DND-41 (cell line): Measurements from ENCODE around the gene LY6G6D.
A peak's percentile ranks its signal among the peaks of the same experiment; 100 is the strongest.

Experiments used
- EZH2 ChIP-seq: IDR thresholded peaks from 3 replicates; pipeline ENCODE4 v1.6.1; 2012; ENCODE audit warnings: borderline replicate concordance, low read depth, mild to moderate bottlenecking, moderate library complexity, low read length, inconsistent platforms; ENCODE audit not compliant: severe bottlenecking
- TF ChIP-seq, protein P1 (sequence below): IDR thresholded peaks from 2 replicates; pipeline ENCODE4 v1.5.1; 2012; ENCODE audit warnings: borderline replicate concordance, low read length, moderate library complexity, mild to moderate bottlenecking; ENCODE audit not compliant: poor library complexity, severe bottlenecking; ENCODE audit errors: extremely low read depth

DNA sequence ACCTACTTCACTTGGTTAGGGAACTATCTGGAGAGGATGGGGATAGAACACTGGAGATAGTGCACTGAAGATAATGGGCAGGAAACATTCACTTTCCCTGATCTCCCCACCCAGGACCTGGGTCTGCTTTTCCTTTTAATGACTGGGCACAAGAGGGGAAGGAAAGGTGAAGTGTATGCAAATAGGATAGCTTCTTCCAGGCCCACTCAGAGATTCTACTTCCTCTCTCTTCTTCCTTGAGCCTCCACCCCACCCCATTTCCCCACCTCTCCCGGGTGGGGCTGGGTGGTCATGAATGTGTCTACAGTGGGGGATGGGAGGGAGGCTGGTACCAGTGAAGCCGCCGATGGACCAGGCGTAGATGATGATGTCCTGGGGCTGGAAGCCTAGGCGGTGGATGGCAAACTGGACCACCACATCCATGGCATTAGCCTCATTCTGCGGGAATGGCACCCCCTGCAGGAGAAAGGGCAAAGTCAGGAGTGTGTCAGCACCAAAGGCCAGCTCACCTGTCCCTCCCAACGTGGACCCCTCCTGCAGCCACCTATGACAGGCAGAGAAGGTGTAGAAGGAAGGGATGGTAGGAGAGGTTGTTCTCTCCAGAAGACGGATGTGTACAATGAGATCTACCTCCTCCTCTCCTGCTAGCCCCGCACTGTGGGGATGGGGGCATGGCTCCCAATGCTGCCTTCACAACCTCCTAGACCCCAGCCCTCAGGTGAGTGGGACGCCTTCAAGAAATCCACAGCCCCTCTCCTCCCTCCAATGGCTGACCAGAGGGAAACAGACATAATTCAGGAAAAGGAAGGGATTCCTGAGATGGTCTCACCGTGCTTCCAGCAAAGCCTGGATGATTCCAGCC, 25.7 kb upstream of the LY6G6D start:
- TF ChIP-seq, protein P1, sequence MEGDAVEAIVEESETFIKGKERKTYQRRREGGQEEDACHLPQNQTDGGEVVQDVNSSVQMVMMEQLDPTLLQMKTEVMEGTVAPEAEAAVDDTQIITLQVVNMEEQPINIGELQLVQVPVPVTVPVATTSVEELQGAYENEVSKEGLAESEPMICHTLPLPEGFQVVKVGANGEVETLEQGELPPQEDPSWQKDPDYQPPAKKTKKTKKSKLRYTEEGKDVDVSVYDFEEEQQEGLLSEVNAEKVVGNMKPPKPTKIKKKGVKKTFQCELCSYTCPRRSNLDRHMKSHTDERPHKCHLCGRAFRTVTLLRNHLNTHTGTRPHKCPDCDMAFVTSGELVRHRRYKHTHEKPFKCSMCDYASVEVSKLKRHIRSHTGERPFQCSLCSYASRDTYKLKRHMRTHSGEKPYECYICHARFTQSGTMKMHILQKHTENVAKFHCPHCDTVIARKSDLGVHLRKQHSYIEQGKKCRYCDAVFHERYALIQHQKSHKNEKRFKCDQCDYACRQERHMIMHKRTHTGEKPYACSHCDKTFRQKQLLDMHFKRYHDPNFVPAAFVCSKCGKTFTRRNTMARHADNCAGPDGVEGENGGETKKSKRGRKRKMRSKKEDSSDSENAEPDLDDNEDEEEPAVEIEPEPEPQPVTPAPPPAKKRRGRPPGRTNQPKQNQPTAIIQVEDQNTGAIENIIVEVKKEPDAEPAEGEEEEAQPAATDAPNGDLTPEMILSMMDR, result peak; percentile 62
- TF ChIP-seq EZH2, result no peak
